WI38 (cell line): Measurements from ENCODE around the gene BAZ2B.

ENCODE experiments used
- H3K4me3 ChIP-seq: 2 replicates; pipeline ENCODE4 v1.5.1; 2011; ENCODE audit warnings: low read depth, mild to moderate bottlenecking, control low read depth, low read length
- CTCF ChIP-seq: IDR thresholded peaks from 2 replicates; pipeline ENCODE4 v1.5.1; 2012; ENCODE audit warnings: low read depth, mild to moderate bottlenecking, control low read depth, low read length

BAZ2B gene

DNA sequence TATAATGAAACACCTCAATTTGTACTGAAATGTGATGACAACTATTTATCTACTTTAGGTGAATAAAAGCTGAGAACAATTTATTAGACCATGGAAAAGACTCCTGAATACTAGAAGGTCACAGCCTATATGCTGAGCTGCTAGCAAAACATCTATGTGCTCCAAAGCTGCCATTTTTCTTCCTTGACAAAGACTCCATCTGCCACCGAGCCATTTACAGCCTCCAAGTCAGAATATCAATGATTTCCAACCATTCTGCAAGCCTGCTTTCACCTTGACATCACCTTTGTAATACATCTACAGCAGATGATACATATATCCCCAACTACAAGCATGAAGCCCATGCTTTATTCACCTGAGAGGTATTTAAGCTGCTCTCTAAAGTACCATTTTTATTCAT lies 84.9 kb downstream of the BAZ2B start:
- no peak overlapping the region for H3K4me3 ChIP-seq
- TF ChIP-seq CTCF = no peak

GRCh38 chr2:159526433-159526832 lies 89.9 kb downstream of the BAZ2B start:
- no peak for TF ChIP-seq CTCF
- H3K4me3 ChIP-seq = no peak overlapping the region

- TF ChIP-seq CTCF = no peak
- no peak overlapping the region for H3K4me3 ChIP-seq
Observed at GRCh38 chr2:159525012-159525411, 91.3 kb downstream of the BAZ2B start.

DNA sequence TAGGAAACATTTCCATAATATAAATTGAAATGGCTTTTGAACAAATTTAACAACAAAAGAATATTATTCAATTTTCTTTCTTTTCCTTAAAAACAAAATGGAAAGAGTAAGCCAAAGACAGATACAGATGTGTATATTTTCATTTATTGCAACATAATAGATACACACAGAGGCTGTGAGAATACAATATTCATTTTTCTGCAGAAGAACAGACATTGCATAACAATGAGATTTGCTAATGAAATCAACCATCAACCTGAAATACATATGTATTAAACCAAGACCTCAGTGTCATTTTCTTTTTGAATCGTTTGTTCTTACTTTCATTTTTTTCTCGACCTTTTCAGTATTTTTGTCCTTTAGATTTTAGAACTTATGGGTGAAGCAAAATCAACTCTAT lies 95.1 kb downstream of the BAZ2B start:
- H3K4me3 ChIP-seq = no peak overlapping the region
- no peak for TF ChIP-seq CTCF

DNA sequence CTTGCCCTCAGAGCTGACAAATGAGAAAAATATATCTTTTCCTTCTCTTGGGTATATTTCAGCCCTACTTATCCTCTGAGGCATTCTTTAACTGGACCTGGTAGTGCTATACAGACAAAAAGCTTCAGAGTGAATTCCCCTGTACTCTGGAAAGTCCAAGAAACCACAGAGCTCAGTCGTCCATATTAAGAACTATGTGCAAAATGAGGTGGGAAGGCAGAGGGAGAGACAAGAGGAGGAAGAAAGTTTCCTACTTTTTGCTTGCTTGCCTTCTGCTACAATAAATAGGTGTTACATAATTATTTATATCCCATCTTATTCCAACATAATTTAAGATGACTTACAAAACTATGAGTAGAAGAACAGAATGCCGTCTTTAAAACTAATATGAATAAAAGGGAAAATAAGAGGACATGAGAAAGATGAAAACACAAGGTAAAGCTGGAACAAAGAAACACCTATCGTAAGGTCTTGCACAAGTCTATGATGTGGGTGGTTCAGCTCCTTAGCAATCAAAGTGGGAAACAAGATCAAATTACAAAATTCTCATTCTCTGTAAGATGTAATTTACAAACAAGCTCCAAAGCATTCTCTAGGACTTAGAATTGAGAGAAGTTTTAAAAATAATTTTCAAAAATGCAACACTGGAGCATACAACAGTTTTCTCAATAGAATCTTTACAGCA lies 97.9 kb downstream of the BAZ2B start:
- H3K4me3 ChIP-seq = no peak overlapping the region
- no peak for TF ChIP-seq CTCF

- TF ChIP-seq CTCF = no peak
- peak overlapping the region; percentile 53 for H3K4me3 ChIP-seq
Observed at GRCh38 chr2:159516241-159516758, 100.0 kb downstream of the BAZ2B start.

DNA sequence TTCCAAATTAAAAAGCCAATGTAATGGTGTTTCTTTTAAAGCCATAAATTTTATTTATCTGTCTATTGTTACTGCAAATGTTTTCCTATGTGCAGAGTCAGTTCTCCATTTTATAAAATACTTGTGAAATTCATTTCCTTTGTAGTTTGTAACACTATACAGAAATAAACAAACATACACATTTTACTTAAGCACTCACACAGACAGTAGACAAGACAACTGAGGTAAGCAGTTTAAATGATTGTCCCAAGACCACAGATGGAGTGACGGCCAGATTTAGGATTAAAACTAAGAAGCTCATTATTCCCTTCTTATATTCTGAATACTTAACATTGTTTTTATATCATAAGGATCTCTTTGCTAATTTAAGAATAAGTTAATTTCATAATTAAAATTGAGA lies 100.9 kb downstream of the BAZ2B start:
- no peak for TF ChIP-seq CTCF
- H3K4me3 ChIP-seq = no peak overlapping the region
